GM21576 (cell line): Measurements from ENCODE around the gene NISCH.

Experiments
- ATAC-seq: cut with Tn5 transposase; IDR thresholded peaks from one replicate; pipeline ENCODE4 v1.9.1; 2021; ENCODE audit warnings: mild to moderate bottlenecking, moderate library complexity; ENCODE audit not compliant: unreplicated experiment

Gene NISCH

DNA sequence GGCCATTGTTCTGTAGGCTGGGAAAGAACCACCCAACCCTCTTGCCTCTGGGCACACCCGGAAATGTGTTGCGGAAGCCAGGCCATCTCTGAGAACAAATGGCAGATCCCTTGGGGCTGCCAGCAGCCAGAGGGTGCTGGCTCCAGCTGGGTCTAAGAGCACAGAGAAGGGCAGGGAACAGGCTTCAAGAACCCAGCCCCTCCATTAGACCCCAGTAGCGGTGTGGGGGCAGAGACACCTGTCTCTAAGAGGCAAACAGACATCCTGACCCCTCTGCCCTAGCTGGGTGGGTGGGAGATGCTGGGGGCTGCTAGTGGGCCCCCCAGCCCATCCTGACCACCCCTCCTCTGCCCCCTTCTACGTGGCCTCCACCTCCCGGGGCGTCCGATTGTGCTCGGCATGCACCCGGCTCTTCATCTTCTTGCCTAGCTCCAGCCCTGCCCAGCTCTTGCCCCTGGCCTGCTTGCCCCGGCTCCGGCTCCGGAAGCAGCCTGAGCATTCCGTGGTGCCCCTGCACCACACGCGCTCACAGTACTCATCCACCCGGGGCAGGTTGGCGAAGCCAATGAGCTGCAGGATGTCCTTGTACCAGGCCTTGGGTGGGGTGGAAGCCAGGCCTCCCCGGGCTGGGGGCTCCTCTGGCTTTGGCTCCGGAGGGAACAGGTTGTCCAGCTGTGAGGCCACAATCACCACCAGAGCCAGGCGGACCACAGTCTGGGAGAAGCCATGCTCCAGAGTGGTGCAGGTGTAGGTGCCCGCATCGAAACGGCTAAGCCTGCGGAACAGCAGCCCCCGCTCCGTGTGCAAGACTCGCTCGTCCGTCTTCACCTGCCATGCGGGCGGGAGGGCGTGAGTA is 19.9 kb upstream of the NISCH start:
- ATAC-seq: no peak

DNA sequence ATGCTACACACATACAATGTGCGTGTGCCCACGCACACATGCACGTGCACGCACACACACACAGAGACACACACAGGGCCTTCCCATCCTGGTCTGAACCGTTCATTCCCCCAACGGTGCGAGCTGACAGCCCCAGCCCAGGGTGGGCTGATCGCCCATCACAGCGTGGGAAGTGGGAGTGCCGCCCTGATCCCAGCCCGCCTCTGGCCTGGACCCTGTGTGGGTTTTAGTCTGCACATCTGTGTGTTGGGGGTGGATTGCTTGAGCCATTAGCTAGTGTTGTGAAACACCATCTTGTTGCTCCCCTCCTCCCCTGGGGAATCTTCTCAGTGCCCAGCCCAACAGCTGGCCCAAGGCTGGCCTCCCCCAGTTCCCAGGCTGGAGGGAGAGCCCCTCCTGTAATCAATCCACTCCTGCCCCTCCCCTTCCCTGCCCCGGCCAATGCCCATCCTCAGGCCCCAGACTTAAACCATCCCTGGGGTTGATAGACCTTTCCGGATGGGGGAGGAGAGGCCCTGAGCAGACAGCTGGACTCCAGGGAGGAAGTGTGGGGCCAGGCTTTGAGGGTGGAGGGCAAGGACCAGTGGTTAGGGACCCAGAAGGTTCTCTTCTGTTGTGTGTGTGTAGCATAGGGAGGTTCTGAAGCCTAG is 18.8 kb upstream of the NISCH start:
- ATAC-seq: no peak

DNA sequence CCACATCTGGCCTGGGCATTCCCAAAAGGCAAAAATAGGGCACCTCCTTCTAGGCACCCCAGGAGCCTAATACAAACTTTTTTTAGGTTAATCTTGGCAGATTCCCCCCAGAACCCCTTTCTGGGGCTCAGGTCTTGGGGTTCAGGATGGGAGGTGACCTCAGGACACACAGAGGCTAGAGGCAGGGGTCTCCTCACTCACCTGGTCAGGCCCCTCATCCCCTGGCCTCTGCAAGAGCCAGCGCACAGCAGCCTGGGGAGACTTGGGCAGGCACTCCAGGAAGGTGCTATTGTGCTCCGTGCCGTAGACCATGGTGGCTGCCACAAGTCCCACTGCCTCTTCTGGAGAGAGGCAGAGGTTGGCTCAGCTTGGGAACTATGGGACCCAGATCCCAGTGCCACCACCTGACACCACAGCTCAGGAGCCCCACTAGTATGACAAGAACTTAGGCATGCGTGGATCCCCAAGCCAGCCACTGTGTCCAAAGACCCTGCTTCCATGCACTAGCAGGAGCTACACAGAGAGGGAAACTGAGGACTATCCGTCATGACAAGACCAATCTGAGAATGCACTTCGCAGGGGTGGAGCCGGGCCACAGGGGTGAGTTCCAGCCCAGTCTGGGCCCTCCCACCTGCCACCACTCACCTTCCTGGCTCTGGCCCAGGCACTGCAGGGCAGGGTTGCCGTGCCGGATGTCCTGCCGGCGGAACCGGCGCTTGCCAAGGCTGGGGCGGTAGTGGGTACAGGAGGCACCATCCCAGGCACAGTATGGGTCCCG is 17.9 kb upstream of the NISCH start:
- no peak for ATAC-seq

DNA sequence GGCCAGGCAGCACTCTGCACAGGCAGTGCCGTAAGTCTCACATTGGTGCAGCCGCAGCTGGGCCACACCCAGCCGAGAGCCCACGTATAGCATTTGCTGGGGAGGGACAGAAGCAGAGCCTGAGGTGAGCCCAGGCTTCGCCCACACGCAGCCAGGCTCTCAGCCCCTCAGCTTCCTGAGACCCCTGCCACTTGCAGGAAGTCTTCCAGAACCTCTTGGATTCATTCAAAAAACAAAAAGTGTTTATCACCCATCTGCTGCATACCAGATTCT is 17.4 kb upstream of the NISCH start:
- ATAC-seq: no peak

- ATAC-seq: no peak
Observed at GRCh38 chr3:52438579-52439425, 16.6 kb upstream of the NISCH start.

DNA sequence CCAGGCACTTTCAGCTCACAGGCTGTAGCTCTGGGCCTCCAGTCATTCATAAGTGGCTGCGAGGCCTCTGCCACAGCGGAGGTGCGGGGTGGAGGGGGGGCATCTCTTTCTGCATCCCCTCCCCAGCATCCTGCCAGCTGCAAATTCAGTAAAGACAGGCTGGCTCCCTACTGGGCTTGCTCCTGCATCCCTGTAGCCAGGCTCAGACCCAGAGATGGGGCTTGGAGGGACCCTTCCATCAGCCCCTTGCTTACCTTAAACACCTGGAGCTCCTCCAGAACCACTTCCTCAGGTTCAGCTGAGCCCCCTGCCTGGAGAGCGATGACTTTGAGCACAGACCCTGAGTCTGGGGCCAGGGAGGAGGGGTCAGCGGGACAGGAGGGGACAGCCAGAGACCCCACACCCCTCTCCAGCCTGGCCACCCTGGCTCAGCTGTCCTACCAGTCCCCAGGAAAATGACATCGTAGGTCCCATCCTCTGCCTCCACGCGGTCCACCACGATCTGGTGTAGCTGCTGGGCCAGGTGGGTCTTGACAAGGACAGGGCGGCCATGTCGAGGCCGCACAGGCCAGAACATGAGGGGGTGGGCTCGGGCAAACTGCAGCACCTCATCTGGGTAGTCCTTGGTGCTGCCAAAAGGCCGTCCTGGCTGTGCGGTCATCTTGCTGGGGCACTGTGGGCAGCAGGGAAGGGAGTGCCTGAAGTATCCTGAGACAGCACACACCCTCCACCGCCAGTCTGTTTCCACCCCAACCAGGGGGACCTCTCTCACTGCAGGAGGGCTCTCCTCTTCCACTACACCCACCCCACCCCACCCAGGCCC is 15.8 kb upstream of the NISCH start:
- ATAC-seq: no peak

- ATAC-seq: no peak
Observed at GRCh38 chr3:52440249-52440551, 15.2 kb upstream of the NISCH start.

GRCh38 chr3:52440671-52441070 is 14.7 kb upstream of the NISCH start:
- ATAC-seq: no peak

DNA sequence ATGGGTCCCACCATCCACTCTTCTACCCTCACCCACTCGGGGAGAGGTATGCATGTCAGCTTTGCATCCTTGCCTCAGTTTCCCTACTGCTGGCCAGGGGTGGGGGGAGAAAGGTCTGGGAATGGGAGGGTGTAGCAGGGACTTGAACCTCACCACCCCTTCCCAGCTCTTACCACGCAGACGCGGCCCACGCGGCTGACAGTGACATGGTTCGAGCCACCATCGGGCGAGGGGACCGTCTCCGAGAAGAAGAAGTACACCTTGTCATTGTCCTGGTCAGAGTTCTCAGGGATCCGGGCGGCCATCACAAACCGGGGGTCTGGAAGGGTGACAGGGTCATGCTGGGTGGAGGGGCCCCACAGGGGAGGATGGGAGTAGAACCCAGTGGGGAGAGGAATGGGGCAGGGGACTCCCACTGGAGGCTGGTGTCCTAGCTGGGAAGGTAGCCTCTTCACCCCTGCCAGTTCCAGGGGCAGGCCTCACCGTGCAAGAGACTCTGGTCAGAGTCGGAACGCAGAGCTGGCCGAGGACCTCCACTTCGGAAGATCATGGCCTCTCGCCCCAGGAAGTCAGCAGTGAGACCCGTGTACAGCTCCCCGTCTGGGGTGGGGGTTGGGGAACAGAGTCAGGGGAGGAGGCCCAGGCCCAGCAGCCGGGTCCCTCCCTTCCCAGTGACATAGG is 14.2 kb upstream of the NISCH start:
- no peak for ATAC-seq

DNA sequence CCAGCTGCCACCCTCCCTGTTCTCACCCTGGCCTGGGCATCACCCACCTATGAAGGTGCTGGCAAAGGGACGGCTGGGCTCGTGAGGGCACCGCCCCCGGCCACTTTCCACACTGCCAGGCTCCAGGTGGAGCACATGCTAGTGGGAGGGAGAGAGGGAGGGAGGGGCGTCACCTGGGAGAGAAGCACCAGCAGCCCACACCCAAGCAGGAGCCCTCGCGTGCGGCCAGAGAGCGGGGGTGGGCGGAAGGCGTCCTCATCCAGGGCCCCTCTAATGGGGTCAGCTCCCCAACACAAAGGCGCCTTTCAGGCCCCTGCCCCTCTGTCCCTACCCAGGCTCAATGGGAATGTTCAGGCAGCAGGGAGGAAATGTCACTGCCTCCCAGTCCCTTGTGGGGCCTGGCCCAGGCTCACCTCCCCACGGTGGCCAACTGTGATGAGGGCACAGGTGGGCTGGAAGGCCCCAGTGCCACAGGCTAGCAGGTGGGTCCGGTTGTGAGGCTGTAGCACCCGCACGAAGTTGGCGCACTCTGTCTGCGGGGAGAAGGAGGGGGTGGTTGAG is 13.6 kb upstream of the NISCH start:
- ATAC-seq: no peak

- ATAC-seq: no peak
Observed at GRCh38 chr3:52442409-52443267, 12.8 kb upstream of the NISCH start.

- no peak for ATAC-seq
Observed at GRCh38 chr3:52443268-52443610, 12.2 kb upstream of the NISCH start.

DNA sequence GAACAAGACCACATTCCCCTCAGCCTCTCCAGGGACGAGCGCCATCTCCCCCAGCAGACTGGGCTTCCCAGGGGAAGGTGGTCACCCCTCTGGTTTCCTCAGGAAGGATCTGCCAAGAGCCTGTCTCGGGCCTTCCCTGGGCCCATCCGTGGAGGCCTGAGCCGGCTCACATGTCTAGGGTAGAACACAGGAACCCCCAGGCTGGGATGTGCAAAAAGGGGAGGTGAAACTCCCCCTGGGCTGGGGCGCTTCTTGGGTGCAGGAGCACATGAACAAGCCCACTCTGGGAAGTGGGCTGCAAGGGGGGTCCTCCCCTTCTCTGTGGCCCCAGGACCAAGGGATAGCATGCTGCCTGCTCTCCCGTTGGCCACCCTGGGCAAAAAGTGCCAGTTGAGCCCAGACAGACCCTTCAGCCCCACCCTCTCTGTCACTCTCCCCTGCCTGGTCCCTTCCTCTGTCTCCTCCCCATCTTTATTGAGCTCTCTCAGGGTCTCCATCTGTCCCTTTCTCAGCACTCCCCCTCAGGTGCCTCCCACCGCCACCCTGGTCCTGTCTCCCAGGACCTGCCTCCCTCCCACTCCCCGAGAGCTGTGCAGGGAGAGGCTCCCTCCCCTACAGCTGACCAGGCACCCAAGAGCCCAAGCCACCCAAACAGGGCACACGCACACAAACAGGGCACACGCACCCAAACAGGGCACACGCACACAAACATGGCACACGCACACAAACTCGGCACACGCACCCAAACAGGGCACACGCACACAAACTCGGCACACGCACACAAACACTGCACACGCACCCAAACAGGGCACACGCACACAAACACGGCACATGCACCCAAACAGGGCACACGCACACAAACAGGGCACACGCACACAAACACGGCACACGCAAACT is 11.4 kb upstream of the NISCH start:
- ATAC-seq: no peak

- ATAC-seq: peak; percentile 75
Observed at GRCh38 chr3:52444860-52445793, 10.3 kb upstream of the NISCH start, which contains the start of gene SEMA3G. Gene SEMA3G, minus strand, starts transcription at chr3:52445103. Its CDS starts 76 bp downstream, at chr3:52445027.

DNA sequence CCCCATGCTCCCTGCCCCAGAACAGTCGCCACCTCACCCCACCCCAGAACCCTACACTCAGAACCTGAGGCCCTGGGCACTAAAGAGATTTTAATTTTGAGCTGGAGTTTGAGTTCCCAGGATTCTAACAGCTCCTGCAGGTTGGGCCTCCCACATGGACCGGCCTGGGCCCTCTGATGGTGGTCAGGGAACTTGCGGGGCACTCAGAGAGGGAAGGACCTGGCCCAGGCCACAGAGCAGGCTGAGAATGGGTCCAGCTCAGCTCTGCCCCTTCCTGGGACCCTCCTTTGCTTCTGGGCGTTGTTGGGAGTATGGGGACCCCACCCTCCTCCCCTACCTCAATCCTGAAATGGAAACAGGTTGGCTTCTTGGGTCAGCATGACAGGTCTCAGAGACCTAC is 9.4 kb upstream of the NISCH start:
- ATAC-seq: no peak
